Uterus (tissue), 2 donors: ENCODE data around the gene CD300H.

ENCODE experiments used
- CTCF ChIP-seq, 4 experiments: fragments of 200-600 bp in 2 of 4; fragments of 450-650 bp in 2 of 4; sonication (generic) in 2 of 4; IDR thresholded peaks; one replicate each; pipeline ENCODE4 v1.5.1; 2016 to 2019; ENCODE audit warnings: antibody characterized with exemption in 4 of 4, mild to moderate bottlenecking in 2 of 4, moderate library complexity in 1 of 4
- POLR2A ChIP-seq, 2 donors: fragments of 450-650 bp; IDR thresholded peaks; one replicate each; pipeline ENCODE4 v1.6.1; 2016; ENCODE audit warnings: antibody characterized with exemption in 2 of 2, mild to moderate bottlenecking in 1 of 2, moderate library complexity in 1 of 2

GRCh38 chr17:74542727-74543383 lies 24.5 kb downstream of the CD300H start:
- TF ChIP-seq CTCF (IDR thresholded peaks at IDR 0.05) = no peak
- TF ChIP-seq POLR2A (IDR thresholded peaks at IDR 0.05) = no peak
